ENCODE measurements around the gene IFI27. TPM values are rescaled to one million over a fixed set of nuclear protein-coding genes. Genes with fewer than 3 reads are reported as not detected.

IFI27 gene
- total and polyA plus RNA-seq, 2 of the 8 experiments (the other 6 are each of a cell fraction or from before 2014, with no cell fraction given): 0.76 to 2.2 TPM

GRCh38 chr14:94145902-94146527 lies 35.5 kb downstream of the IFI27 start:
- Histone ChIP-seq H2BK15ac (ENCODE audit: low read length) (no peak overlapping the region), H3K79me1 (ENCODE audit: low read depth, low read length) (no peaks in the 10 kb centered on the region), H3K9ac (replicated peaks in 1 of 4; ENCODE audit: extremely low read depth in 1 of 4, low read depth in 3 of 4, low read length in 3 of 4) (no peak overlapping the region), H3K9me3 (ENCODE audit: insufficient read depth in 2 of 2, low read depth in 1 of 2, low read length in 1 of 2) (no peaks in the 10 kb centered on the region), H3K18ac (ENCODE audit: extremely low read depth, low read length) (no peak overlapping the region), H3K4ac (replicated peaks; ENCODE audit: insufficient read length, low read depth, low read length) (no peak overlapping the region), H4K5ac (ENCODE audit: insufficient read length, low read depth, low read length) (no peak overlapping the region), H3K27ac (ENCODE audit: low read depth, low read length) (no peak overlapping the region), H2BK5ac (ENCODE audit: low read depth, low read length) (no peak overlapping the region), H3K4me2 (ENCODE audit: insufficient read depth in 1 of 2, low read depth in 2 of 2, low read length in 2 of 2) (no peak overlapping the region), H2BK12ac (ENCODE audit: low read depth, low read length) (no peak overlapping the region), H3K27me3 (replicated peaks in 1 of 4; ENCODE audit: control insufficient read depth in 3 of 4, extremely low read depth in 1 of 4, insufficient read depth in 3 of 4, low read length in 3 of 4) (no peaks in the 10 kb centered on the region), H2AFZ (ENCODE audit: low read length) (0 out of 2 replicates have a peak overlapping the region, but pooled peaks have one; percentile 40), H2BK120ac (replicated peaks; ENCODE audit: low read depth, low read length) (no peak overlapping the region), H3K36me3 (ENCODE audit: control insufficient read depth in 2 of 4, insufficient read depth in 4 of 4, low read length in 3 of 4) (no peaks in the 10 kb centered on the region), H3K4me3 (ENCODE audit: extremely low read depth in 1 of 4, insufficient read depth in 2 of 4, low read depth in 3 of 4, low read length in 4 of 4) (no peak overlapping the region), H3K56ac (replicated peaks; ENCODE audit: insufficient read length, low read depth, low read length) (no peak overlapping the region), H3K4me1 (replicated peaks in 1 of 4; ENCODE audit: control insufficient read depth in 3 of 4, insufficient read depth in 4 of 4, low read length in 3 of 4) (peaks cover 0 to 8% (median 5%) of the 10 kb centered on the region in 4 experiments; a peak in 3 of 7 replicates), H4K91ac (replicated peaks; ENCODE audit: insufficient read length, low read length) (no peak overlapping the region), H3K23me2 (ENCODE audit: low read depth, low read length) (no peaks in the 10 kb centered on the region), H3K14ac (ENCODE audit: insufficient read length) (no peak overlapping the region), H3K79me2 (ENCODE audit: control insufficient read depth in 1 of 2, insufficient read depth in 2 of 2, low read length in 2 of 2) (no peaks in the 10 kb centered on the region), H4K8ac (ENCODE audit: extremely low read depth, insufficient read depth, low read length) (no peak overlapping the region), H2BK20ac (ENCODE audit: low read length) (peak overlapping the region; percentile 92; the same call in 1 of the 2 replicates), H3K23ac (ENCODE audit: insufficient read length) (no peak overlapping the region), H4K20me1 (replicated peaks in 1 of 2; ENCODE audit: control insufficient read depth in 1 of 2, insufficient read depth in 2 of 2, low read length in 2 of 2) (no peaks in the 10 kb centered on the region), H2AK5ac (ENCODE audit: low read depth, low read length) (no peak overlapping the region)
- ChIA-PET POLR2A (ENCODE audit: partially characterized antibody) (no interaction called here), CTCF (ENCODE audit: partially characterized antibody) (interaction anchor here (1.1 to 2.5 kb wide), 2 partner anchors 9 to 108 kb away, joined by 4 to 13 read pairs; no protein-coding TSS in a partner anchor)
- 82% methylated on average over 6 of the region's 6 CpGs; no CpG with 5 or more reads in 1 of the 2 experiments for WGBS, 2 experiments (ENCODE audit: extremely low coverage in 1 of 2, insufficient coverage in 1 of 2, insufficient read length in 1 of 2, insufficient replicate concordance in 2 of 2, low coverage in 1 of 2, low lambda C conversion rate in 2 of 2, missing lambda C conversion rate in 1 of 2)
- DNase-seq (ENCODE audit: low read depth in 1 of 2, low spot score in 2 of 2): no peak
- FAIRE-seq: no peak
- no peak for TF ChIP-seq TAF7 (optimal IDR thresholded peaks at IDR 0.05; ENCODE audit: borderline replicate concordance, low read depth, low read length)
- no peak for TF ChIP-seq CHD1 (IDR thresholded peaks at IDR 0.05; ENCODE audit: low read depth, low read length)
- TF ChIP-seq BRCA1 (IDR thresholded peaks at IDR 0.05; ENCODE audit: low read depth, low read length): no peak
- TF ChIP-seq RAD21 (IDR thresholded peaks at IDR 0.05 in 1 of 2, conservative IDR thresholded peaks at IDR 0.05 in 1 of 2; ENCODE audit: low read depth in 2 of 2, low read length in 2 of 2): no peak
- no peak for TF ChIP-seq SIN3A (conservative IDR thresholded peaks at IDR 0.05 in 1 of 2, IDR thresholded peaks at IDR 0.05 in 1 of 2; ENCODE audit: low read depth in 1 of 2, low read length in 2 of 2)
- TF ChIP-seq TCF12 (IDR thresholded peaks at IDR 0.05; ENCODE audit: low read depth, low read length): no peak
- TF ChIP-seq RNF2 (IDR thresholded peaks at IDR 0.05; ENCODE audit: borderline replicate concordance, low read depth, low read length, missing control alignments, poor library complexity, severe bottlenecking): no peak
- TF ChIP-seq POLR2AphosphoS5 (IDR thresholded peaks at IDR 0.05; ENCODE audit: low read depth, low read length): no peak
- no peak for TF ChIP-seq CEBPB (IDR thresholded peaks at IDR 0.05; ENCODE audit: low read depth, low read length)
- TF ChIP-seq TBP (IDR thresholded peaks at IDR 0.05; ENCODE audit: low read depth, low read length): no peak
- TF ChIP-seq SP4 (IDR thresholded peaks at IDR 0.05; ENCODE audit: low read length): no peak
